ENCODE data around the gene ADCY9.
"Not testable (repeated sequence)": the region's sequence is repeated elsewhere in the genome, so short reads cannot be mapped to it uniquely, and the experiment has no call there.

ADCY9 gene

DNA sequence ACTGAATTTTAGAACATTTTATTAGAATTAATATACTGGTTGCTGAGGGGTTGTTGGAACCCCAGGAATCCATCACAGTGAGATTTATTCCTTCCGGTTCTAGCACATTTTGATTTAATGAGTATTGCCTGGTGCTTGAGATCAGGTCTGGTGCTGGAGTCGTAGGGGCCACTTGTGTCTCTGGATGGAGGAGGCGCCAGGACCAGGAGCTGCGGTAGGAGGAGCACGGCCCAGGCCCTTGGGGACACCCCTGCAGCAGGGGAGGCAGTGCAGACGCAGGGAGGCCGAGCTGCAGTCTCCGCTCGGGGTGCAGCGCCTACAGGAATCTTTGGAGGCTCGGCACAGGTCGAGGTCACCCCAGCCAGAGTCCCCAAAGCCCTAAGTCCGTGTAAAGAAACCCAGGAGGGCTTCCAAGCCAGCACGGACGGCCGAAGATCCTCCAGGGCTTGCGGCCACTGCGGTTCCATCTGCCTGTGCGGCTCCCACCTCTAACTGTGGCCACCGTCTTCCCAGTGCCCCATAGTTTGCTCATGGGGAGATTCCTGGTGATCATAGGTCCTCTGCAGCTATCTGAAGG, 169.6 kb downstream of the ADCY9 start:
- no peak overlapping the region for H3K4me3 ChIP-seq (replicated peaks; ENCODE audit: low read depth, low read length)
- DNase-seq (ENCODE audit: low read depth): no peak
- TF ChIP-seq CTCF (IDR thresholded peaks at IDR 0.05; ENCODE audit: low read length, missing control alignments): no peak

DNA sequence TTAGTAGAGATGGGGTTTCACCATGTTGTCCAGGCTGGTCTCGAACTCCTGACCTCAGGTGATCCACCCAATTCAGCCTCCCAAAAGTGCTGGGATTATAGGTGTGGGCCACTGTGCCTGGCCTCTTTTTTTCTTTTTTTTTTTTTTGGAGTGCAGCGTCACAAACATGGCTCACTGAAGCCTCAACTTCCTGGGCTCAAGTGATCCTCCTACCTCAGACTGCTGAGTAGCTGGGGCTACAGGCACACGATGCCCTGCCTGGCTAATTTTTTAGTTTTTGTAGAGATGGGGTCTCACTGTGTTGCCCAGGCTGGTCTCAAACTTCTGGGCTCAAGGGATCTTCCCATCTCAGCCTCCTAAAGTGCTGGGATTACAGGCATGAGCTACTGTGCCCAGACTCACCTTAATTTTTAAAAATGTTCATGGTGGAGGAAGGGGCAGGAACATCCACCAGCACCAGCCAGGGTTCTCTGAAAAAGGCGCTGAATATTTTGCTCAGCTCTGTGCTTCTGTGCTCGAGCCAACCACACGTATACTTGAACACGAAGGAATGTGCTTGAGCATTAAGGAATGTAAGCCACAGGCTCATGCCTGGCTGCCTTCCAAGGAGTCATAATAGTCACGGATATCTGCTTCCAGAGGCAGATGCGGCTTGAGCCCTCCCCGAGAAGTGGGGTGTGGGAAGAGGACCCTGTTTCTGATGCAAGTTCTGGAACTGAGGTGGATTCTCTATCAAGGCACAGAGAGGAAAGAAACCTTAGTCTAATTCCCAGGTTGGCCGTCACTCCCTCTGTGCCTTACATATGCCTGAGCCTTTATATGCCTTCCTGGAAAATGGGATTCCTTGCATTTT, 170.3 kb downstream of the ADCY9 start:
- no peak overlapping the region for H3K4me3 ChIP-seq (replicated peaks; ENCODE audit: low read depth, low read length)
- DNase-seq (ENCODE audit: low read depth): peak; percentile 98
- TF ChIP-seq CTCF (IDR thresholded peaks at IDR 0.05; ENCODE audit: low read length, missing control alignments): no peak

GRCh38 chr16:3944457-3944856, 171.8 kb downstream of the ADCY9 start:
- H3K4me3 ChIP-seq (replicated peaks; ENCODE audit: low read depth, low read length); DNase-seq (ENCODE audit: low read depth): not testable (repeated sequence)

GRCh38 chr16:3942146-3942545, 174.1 kb downstream of the ADCY9 start:
- DNase-seq (ENCODE audit: low read depth); H3K4me3 ChIP-seq (replicated peaks; ENCODE audit: low read depth, low read length): not testable (repeated sequence)

DNA sequence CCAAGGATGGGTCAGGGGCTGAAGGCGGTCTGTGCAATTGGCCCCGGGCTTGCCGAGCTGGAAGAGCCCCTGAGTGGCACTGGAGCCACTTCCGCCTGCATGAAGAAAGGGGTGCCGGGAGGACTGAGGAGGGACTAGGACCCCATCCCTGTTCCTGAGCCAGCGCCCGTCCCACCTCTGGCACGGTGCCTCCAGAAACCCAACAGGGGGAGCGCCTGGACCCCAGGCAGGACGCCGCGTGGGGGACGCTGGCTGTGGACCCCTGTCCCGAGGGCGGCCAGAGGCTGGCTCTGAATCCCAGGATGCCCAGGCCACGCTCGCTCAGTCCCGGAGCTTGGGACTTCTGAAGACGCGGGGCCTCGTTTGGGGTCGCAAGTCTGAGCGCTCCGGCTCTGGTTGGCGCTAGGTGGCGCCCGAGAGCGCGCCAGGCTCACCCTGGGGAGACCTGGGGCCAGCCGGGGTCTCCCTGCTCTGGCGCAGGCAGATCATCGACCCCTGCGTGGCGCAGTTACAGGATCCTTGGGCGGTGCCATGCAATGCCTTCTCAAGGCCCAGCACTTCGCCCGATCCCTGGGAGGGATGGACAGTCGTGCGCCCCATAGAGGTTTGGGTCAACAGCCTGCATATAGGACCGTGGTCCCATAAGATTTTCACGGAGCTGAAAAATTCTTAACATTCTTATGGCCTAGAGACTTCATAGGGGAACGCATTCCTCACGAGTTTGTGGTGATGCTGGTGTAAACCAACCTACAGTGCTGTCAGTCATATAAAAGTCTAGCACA, 177.2 kb downstream of the ADCY9 start:
- peak overlapping the region; percentile 55 for H3K4me3 ChIP-seq (replicated peaks; ENCODE audit: low read depth, low read length)
- peak; percentile 77 for DNase-seq (ENCODE audit: low read depth)
- TF ChIP-seq CTCF (IDR thresholded peaks at IDR 0.05; ENCODE audit: low read length, missing control alignments): peak; percentile 82

GRCh38 chr16:3938471-3938842, 177.8 kb downstream of the ADCY9 start:
- H3K4me3 ChIP-seq (replicated peaks; ENCODE audit: low read depth, low read length): peak overlapping the region; percentile 55
- TF ChIP-seq CTCF (IDR thresholded peaks at IDR 0.05; ENCODE audit: low read length, missing control alignments): no peak
- DNase-seq (ENCODE audit: low read depth): no peak

DNA sequence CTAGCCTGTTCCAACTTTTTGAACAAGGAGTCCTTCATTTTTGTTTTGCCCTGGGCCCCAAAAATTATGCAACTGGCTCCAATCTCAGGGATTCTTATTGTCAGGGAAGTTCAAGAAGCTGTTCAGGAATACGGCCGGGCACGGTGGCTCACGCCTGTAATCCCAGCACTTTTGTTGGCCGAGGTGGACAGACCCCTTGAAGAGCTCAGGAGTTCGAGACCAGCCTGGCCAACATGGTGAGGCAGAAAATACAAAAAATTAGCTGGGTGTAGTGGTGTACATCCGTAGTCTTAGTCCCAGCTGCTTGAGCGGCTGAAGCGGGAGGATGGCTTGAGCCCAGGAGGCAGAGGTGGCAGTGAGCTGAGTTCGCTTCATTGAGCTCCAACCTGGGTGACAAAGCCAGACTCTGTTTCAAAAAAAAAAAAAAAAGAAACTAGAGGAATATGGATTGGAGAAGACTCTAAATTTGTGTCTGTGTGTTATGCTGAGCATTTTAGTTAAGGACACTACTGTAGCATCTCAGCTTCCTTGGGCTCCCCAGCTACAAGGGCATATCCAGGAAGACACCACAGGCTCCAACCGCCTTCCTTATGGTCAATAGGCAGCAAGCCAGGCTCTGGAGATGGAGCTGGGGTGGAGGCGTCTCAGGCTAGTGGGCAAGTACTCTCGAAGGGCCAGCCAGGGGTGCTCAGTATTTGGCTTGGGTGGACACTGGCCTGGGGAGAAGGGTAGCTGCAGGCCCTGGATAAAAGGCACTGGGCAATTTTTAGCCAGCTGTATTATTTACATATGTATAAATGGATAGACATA, 179.0 kb downstream of the ADCY9 start:
- TF ChIP-seq CTCF (IDR thresholded peaks at IDR 0.05; ENCODE audit: low read length, missing control alignments): no peak
- DNase-seq (ENCODE audit: low read depth): no peak

More for the DNA sequence above, 179.0 kb downstream of the ADCY9 start:
- no peak overlapping the region for H3K4me3 ChIP-seq (replicated peaks; ENCODE audit: low read depth, low read length)

Data from fibroblast of pulmonary artery (primary cell).